ENCODE results near the gene OR2A14.

DNA sequence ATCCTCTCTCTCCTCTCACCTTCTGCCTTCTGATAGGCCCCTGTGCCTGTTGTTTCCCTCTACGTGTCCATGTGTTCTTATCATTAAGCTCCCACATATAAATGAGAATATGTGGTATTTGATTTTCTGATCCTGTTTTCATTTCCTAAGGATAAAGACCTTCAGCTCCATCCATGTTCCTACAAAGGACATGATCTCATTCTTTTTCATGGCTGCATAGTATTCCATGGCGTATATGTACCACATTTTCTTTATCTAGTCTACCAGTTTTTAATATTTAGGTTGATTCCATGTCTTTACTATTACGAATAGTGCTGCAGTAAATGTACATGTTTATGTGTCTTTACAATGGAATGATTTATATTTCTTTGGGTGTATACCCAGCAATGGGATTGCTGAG lies 32.3 kb upstream of the OR2A14 start:
- TF ChIP-seq TAF1 (IDR thresholded peaks at IDR 0.05; ENCODE audit: low read depth, low read length) (no peak), POLR2AphosphoS5 (IDR thresholded peaks at IDR 0.05; ENCODE audit: low read depth, low read length) (no peak), POU2F2 (IDR thresholded peaks at IDR 0.05; ENCODE audit: low read depth, low read length) (no peak), SPI1 (IDR thresholded peaks at IDR 0.05; ENCODE audit: low read depth, low read length) (no peak), POLR2A (IDR thresholded peaks at IDR 0.05; ENCODE audit: low read depth, low read length) (no peak), PAX5 (IDR thresholded peaks at IDR 0.05; ENCODE audit: insufficient read depth, low read length, severe bottlenecking) (no peak)

Data from GM12891 (cell line).